Neural crest cell (in vitro differentiated cells): ENCODE measurements around the gene NDUFS6. TPM values are rescaled to one million over a fixed set of nuclear protein-coding genes. Genes with fewer than 3 reads are reported as not detected.

ENCODE experiments used
- DNase-seq: peaks from one replicate; pipeline ENCODE4 v3.0.0; 2021; ENCODE audit warnings: low read depth, mixed read lengths, low spot score
- H3K27ac Mint-ChIP-seq: one replicate; pipeline ENCODE4 v1.8.0; 2021; ENCODE audit warnings: mild to moderate bottlenecking, mixed read lengths; ENCODE audit not compliant: unreplicated experiment
- H3K27me3 Mint-ChIP-seq: 2 replicates; pipeline ENCODE4 v1.8.0; 2021; ENCODE audit warnings: low read depth, mild to moderate bottlenecking, mixed read lengths
- H3K36me3 Mint-ChIP-seq: 2 replicates; pipeline ENCODE4 v1.8.0; 2021; ENCODE audit warnings: low read depth, mild to moderate bottlenecking, mixed read lengths
- H3K4me1 Mint-ChIP-seq: 2 replicates; pipeline ENCODE4 v1.8.0; 2021; ENCODE audit warnings: mixed read lengths
- H3K4me3 Mint-ChIP-seq: one replicate; pipeline ENCODE4 v1.8.0; 2021; ENCODE audit warnings: mild to moderate bottlenecking, mixed read lengths
- H3K9me3 Mint-ChIP-seq: 2 replicates; pipeline ENCODE4 v1.8.0; 2021; ENCODE audit warnings: mixed read lengths
- total RNA-seq: library from RNA; stranded (reverse); gene quantifications from 2 replicates; pipeline ENCODE4 v1.2.1, GENCODE V29; 2021
- TF ChIP-seq, protein P1 (sequence below): fragments of 200-600 bp; sonication (generic); conservative IDR thresholded peaks from 2 replicates; pipeline ENCODE4 v1.5.0; 2021; ENCODE audit warnings: antibody characterized with exemption, mild to moderate bottlenecking

The NDUFS6 gene
- total RNA-seq, 1 donor from 2014 or later: 50.2 TPM

DNA sequence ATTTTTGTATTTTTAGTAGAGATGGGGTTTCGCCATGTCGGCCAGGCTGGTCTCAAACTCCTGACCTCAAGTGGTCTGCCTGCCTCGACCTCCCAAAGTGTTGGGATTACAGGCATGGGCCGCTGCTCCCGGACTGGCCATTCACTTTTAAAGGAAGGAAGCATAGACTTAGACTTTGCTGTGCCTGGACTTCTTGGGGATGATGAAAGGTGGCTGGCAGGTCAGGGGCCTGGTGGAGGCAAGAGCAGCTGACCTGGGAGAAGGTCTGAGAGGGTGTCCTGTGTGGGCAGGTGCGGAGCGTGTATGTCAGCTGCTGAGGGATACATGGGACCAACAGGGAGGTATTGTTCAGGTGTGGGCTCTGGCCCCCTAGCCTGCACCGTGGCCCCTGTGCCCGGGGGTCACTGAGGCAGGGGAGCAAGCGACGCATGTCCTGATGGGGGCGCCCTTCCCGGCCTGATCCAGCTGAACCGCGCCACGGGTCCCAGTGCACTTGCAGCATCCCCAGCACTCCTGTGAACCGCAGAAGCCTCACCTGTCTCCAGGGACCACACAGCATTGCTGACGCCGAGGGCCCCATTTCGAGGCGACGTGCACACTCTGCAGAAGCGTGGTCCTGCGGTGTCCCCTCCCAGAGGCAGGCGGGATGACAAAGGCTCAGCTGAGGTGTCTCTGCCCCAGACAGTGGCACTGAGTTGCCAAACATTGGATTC, 23.1 kb downstream of the NDUFS6 start:
- Mint-ChIP-seq H3K27me3 (no peaks in the 10 kb centered on the region), H3K4me3 (no peak overlapping the region), H3K27ac (no peak overlapping the region), H3K9me3 (no peaks in the 10 kb centered on the region), H3K4me1 (peaks cover 4% of the 10 kb centered on the region), H3K36me3 (peaks cover 32% of the 10 kb centered on the region)
- DNase-seq: no peak
- TF ChIP-seq, protein P1, sequence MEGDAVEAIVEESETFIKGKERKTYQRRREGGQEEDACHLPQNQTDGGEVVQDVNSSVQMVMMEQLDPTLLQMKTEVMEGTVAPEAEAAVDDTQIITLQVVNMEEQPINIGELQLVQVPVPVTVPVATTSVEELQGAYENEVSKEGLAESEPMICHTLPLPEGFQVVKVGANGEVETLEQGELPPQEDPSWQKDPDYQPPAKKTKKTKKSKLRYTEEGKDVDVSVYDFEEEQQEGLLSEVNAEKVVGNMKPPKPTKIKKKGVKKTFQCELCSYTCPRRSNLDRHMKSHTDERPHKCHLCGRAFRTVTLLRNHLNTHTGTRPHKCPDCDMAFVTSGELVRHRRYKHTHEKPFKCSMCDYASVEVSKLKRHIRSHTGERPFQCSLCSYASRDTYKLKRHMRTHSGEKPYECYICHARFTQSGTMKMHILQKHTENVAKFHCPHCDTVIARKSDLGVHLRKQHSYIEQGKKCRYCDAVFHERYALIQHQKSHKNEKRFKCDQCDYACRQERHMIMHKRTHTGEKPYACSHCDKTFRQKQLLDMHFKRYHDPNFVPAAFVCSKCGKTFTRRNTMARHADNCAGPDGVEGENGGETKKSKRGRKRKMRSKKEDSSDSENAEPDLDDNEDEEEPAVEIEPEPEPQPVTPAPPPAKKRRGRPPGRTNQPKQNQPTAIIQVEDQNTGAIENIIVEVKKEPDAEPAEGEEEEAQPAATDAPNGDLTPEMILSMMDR: no peak

DNA sequence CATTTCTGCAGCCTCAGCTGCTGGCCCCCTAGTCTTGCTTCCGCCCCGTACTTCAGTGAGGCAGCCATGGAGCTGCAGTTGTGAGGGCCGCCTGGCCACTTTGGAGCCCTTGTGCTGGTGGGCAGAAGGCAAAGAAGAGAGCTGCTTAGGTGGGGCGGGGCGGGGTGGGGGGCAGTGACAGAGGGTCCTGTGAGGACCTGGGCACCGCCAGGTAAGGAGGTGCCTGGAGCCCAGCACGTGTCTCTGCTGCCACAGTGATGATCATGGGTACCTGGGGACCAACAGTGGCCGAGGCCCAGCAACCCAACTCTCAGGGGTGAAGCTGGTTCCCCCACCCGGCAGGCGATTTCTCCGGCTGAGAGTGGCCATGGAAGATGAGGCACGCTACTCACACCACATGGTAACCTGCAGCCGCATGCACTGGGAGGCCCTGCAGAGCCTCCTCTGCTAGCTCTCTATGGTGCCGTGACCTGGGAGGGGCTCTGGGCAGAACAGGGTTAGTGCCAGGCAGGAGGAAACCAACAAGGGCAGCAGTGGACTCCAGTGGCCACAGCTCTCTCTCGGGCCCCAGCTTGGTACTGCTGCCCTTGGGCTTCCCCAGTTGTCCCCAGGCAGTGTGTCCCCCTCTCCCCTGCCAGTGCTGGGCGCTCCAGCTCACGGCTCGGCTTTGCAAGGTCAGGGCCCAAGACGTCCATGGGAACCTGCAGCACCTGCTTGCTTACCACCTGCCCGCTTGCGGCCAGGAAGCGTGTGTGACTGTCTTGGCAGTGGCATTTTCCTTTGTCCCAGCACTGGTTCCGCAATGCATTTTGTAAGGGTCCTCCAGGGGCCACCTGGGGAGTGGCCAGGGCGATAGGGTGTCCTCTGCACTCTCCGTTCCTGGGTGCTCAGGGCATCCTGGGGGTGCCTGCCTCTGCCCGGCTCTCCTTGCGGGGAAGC, 24.0 kb downstream of the NDUFS6 start:
- Mint-ChIP-seq H3K9me3 (no peaks in the 10 kb centered on the region), H3K27ac (no peak overlapping the region), H3K4me1 (peaks cover 4% of the 10 kb centered on the region), H3K36me3 (peaks cover 24% of the 10 kb centered on the region), H3K27me3 (no peaks in the 10 kb centered on the region), H3K4me3 (no peak overlapping the region)
- no peak for DNase-seq
- TF ChIP-seq, protein P1: no peak

GRCh38 chr5:1826235-1826980, 25.2 kb downstream of the NDUFS6 start:
- Mint-ChIP-seq H3K27me3 (no peaks in the 10 kb centered on the region), H3K9me3 (no peaks in the 10 kb centered on the region), H3K27ac (no peak overlapping the region), H3K36me3 (peaks cover 22% of the 10 kb centered on the region), H3K4me1 (peaks cover 4% of the 10 kb centered on the region), H3K4me3 (no peak overlapping the region)
- TF ChIP-seq, protein P1: no peak
- no peak for DNase-seq

DNA sequence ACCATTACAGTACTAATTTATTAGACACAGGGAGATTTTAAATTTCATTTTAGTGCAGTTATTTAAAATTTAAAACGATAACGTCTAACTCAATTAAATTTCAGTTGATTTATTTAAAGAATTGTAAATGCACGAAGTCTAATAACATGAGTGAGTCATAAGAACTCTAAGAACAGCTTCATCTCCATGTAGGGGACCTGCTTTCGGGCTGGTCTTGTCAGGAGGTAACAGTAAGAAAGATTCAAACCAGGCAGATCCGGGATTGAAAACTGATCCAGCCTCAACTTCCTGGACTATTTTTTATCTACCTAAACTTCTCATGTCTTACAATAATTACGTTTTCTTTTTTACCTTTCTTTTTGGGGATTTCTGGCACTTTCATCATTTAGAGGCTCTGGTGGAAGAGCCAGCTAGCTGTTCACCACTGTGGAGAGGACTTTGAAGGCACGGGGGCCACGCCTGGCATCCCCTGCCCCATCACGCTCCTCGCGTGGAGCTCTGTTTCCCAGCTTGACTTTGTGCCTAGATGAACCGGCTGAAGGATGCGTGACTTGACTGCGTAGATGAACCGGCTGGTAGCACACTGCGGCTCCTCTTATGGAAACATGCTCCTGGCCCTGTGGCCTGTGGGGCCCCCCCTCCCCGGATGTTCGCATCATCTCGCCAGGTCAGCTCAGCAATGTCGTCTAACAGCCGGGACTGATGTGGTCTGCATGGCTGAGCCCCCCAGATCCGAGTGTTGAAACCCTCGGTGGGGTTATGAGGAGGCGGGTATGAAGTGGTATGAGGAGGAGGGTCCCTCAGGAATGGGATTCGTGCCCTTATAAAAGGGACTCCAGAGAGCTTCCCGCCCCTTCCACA, 26.0 kb downstream of the NDUFS6 start:
- Mint-ChIP-seq H3K27ac (no peak overlapping the region), H3K4me1 (peaks cover 4% of the 10 kb centered on the region), H3K9me3 (no peaks in the 10 kb centered on the region), H3K27me3 (no peaks in the 10 kb centered on the region), H3K4me3 (no peak overlapping the region), H3K36me3 (peaks cover 14% of the 10 kb centered on the region)
- TF ChIP-seq, protein P1: no peak
- no peak for DNase-seq
